ENCODE data around the gene TLE3. TPM values are rescaled to one million over a fixed set of nuclear protein-coding genes. Genes with fewer than 3 reads are reported as not detected.
"Not testable (repeated sequence)": the region's sequence is repeated elsewhere in the genome, so short reads cannot be mapped to it uniquely, and the experiment has no call there.

TLE3 gene
- total RNA-seq, result 196 TPM

- Histone ChIP-seq H3K27me3 (ENCODE audit: insufficient read depth, low read length) (peaks cover 14% of the 10 kb centered on the region), H3K4me3 (ENCODE audit: low read length) (peak within 1 kb of the TSS; percentile 82), H3K4me1 (ENCODE audit: insufficient read depth, low read length) (peaks cover 68% of the 10 kb centered on the region), H3K9me3 (ENCODE audit: low read depth, low read length) (no peaks in the 10 kb centered on the region)
These were observed at the start of gene TLE3 for GRCh38 chr15:70097321-70098152. TSS of gene TLE3 (minus strand) at chr15:70097917. CDS start at chr15:70096798, 1,119 bp downstream.

GRCh38 chr15:70147178-70147760 is 49.6 kb upstream of the TLE3 start:
- Histone ChIP-seq H3K27me3 (ENCODE audit: insufficient read depth, low read length) (peaks cover 2% of the 10 kb centered on the region), H3K9me3 (ENCODE audit: low read depth, low read length) (no peaks in the 10 kb centered on the region)

GRCh38 chr15:70146771-70147170 is 49.1 kb upstream of the TLE3 start:
- Histone ChIP-seq H3K4me1 (ENCODE audit: insufficient read depth, low read length) (peaks cover 26% of the 10 kb centered on the region), H3K9me3 (ENCODE audit: low read depth, low read length) (no peaks in the 10 kb centered on the region), H3K27me3 (ENCODE audit: insufficient read depth, low read length) (peaks cover 2% of the 10 kb centered on the region), H3K4me3 (ENCODE audit: low read length) (no peak overlapping the region)

More at GRCh38 chr15:70147178-70147760, 49.6 kb upstream of the TLE3 start:
- no peak overlapping the region for H3K4me3 ChIP-seq (ENCODE audit: low read length)
- H3K4me1 ChIP-seq (ENCODE audit: insufficient read depth, low read length), result peaks cover 27% of the 10 kb centered on the region

GRCh38 chr15:70146162-70146561 is 48.4 kb upstream of the TLE3 start:
- peaks cover 30% of the 10 kb centered on the region for H3K4me1 ChIP-seq (ENCODE audit: insufficient read depth, low read length)
- H3K9me3 ChIP-seq (ENCODE audit: low read depth, low read length), result no peaks in the 10 kb centered on the region
- no peak overlapping the region for H3K4me3 ChIP-seq (ENCODE audit: low read length)
- peaks cover 2% of the 10 kb centered on the region for H3K27me3 ChIP-seq (ENCODE audit: insufficient read depth, low read length)

GRCh38 chr15:70145261-70145660 is 47.5 kb upstream of the TLE3 start:
- Histone ChIP-seq H3K4me1 (ENCODE audit: insufficient read depth, low read length) (peaks cover 39% of the 10 kb centered on the region), H3K27me3 (ENCODE audit: insufficient read depth, low read length) (peaks cover 2% of the 10 kb centered on the region), H3K4me3 (ENCODE audit: low read length) (no peak overlapping the region)

GRCh38 chr15:70142322-70143191 is 44.8 kb upstream of the TLE3 start:
- Histone ChIP-seq H3K27me3 (ENCODE audit: insufficient read depth, low read length) (no peaks in the 10 kb centered on the region), H3K9me3 (ENCODE audit: low read depth, low read length) (no peaks in the 10 kb centered on the region), H3K4me3 (ENCODE audit: low read length) (no peak overlapping the region), H3K4me1 (ENCODE audit: insufficient read depth, low read length) (peaks cover 39% of the 10 kb centered on the region)

More at GRCh38 chr15:70145261-70145660, 47.5 kb upstream of the TLE3 start:
- H3K9me3 ChIP-seq (ENCODE audit: low read depth, low read length), result no peaks in the 10 kb centered on the region

- Histone ChIP-seq H3K27me3 (ENCODE audit: insufficient read depth, low read length) (no peaks in the 10 kb centered on the region), H3K4me3 (ENCODE audit: low read length) (no peak overlapping the region), H3K4me1 (ENCODE audit: insufficient read depth, low read length) (peaks cover 35% of the 10 kb centered on the region), H3K9me3 (ENCODE audit: low read depth, low read length) (no peaks in the 10 kb centered on the region)
These were observed 44.3 kb upstream of the TLE3 start for GRCh38 chr15:70142072-70142321.

GRCh38 chr15:70141376-70142071 is 43.8 kb upstream of the TLE3 start:
- H3K27me3 ChIP-seq (ENCODE audit: insufficient read depth, low read length), result no peaks in the 10 kb centered on the region
- H3K9me3 ChIP-seq (ENCODE audit: low read depth, low read length), result no peaks in the 10 kb centered on the region
- peaks cover 35% of the 10 kb centered on the region for H3K4me1 ChIP-seq (ENCODE audit: insufficient read depth, low read length)
- H3K4me3 ChIP-seq (ENCODE audit: low read length), result no peak overlapping the region

GRCh38 chr15:70140543-70141375 is 43.0 kb upstream of the TLE3 start:
- Histone ChIP-seq H3K4me3 (ENCODE audit: low read length) (no peak overlapping the region), H3K9me3 (ENCODE audit: low read depth, low read length) (no peaks in the 10 kb centered on the region), H3K27me3 (ENCODE audit: insufficient read depth, low read length) (no peaks in the 10 kb centered on the region), H3K4me1 (ENCODE audit: insufficient read depth, low read length) (peaks cover 35% of the 10 kb centered on the region)

- Histone ChIP-seq H3K4me1 (ENCODE audit: insufficient read depth, low read length) (peaks cover 35% of the 10 kb centered on the region), H3K9me3 (ENCODE audit: low read depth, low read length) (no peaks in the 10 kb centered on the region), H3K27me3 (ENCODE audit: insufficient read depth, low read length) (no peaks in the 10 kb centered on the region), H3K4me3 (ENCODE audit: low read length) (no peak overlapping the region)
These were observed 42.4 kb upstream of the TLE3 start for GRCh38 chr15:70140025-70140542.

- Histone ChIP-seq H3K9me3 (ENCODE audit: low read depth, low read length) (no peaks in the 10 kb centered on the region), H3K27me3 (ENCODE audit: insufficient read depth, low read length) (no peaks in the 10 kb centered on the region), H3K4me3 (ENCODE audit: low read length) (no peak overlapping the region), H3K4me1 (ENCODE audit: insufficient read depth, low read length) (peaks cover 30% of the 10 kb centered on the region)
These were observed 40.2 kb upstream of the TLE3 start for GRCh38 chr15:70137967-70138366.

GRCh38 chr15:70137021-70137420 is 39.3 kb upstream of the TLE3 start:
- peaks cover 21% of the 10 kb centered on the region for H3K4me1 ChIP-seq (ENCODE audit: insufficient read depth, low read length)
- not testable (repeated sequence) for H3K27me3 ChIP-seq (ENCODE audit: insufficient read depth, low read length)

GRCh38 chr15:70133781-70134421 is 36.2 kb upstream of the TLE3 start:
- Histone ChIP-seq H3K4me3 (ENCODE audit: low read length) (no peak overlapping the region), H3K9me3 (ENCODE audit: low read depth, low read length) (no peaks in the 10 kb centered on the region), H3K4me1 (ENCODE audit: insufficient read depth, low read length) (no peaks in the 10 kb centered on the region), H3K27me3 (ENCODE audit: insufficient read depth, low read length) (no peaks in the 10 kb centered on the region)

More at GRCh38 chr15:70137021-70137420, 39.3 kb upstream of the TLE3 start:
- not testable (repeated sequence) for H3K4me3 ChIP-seq (ENCODE audit: low read length); H3K9me3 ChIP-seq (ENCODE audit: low read depth, low read length)

Data from mononuclear cell (primary cell).